Ureter (tissue), 1 donor: ENCODE measurements around the gene NRTN. TPM values are rescaled to one million over a fixed set of nuclear protein-coding genes. Genes with fewer than 3 reads are reported as not detected.

Source experiments
- DNase-seq: peaks from one replicate; pipeline ENCODE4 v3.0.0-alpha.2; 2020; ENCODE audit warnings: low spot score
- total RNA-seq: library from RNA; stranded (reverse); gene quantifications from one replicate; pipeline ENCODE4 v1.2.4, GENCODE V29; 2023
- donor health status: DM: yes; HTN: yes; CAD: no.

NRTN gene
- total RNA-seq, 1 donor from 2014 or later = 1.0 TPM

- DNase-seq = no peak
Observed at GRCh38 chr19:5789886-5790558, 14.8 kb upstream of the NRTN start.

DNA sequence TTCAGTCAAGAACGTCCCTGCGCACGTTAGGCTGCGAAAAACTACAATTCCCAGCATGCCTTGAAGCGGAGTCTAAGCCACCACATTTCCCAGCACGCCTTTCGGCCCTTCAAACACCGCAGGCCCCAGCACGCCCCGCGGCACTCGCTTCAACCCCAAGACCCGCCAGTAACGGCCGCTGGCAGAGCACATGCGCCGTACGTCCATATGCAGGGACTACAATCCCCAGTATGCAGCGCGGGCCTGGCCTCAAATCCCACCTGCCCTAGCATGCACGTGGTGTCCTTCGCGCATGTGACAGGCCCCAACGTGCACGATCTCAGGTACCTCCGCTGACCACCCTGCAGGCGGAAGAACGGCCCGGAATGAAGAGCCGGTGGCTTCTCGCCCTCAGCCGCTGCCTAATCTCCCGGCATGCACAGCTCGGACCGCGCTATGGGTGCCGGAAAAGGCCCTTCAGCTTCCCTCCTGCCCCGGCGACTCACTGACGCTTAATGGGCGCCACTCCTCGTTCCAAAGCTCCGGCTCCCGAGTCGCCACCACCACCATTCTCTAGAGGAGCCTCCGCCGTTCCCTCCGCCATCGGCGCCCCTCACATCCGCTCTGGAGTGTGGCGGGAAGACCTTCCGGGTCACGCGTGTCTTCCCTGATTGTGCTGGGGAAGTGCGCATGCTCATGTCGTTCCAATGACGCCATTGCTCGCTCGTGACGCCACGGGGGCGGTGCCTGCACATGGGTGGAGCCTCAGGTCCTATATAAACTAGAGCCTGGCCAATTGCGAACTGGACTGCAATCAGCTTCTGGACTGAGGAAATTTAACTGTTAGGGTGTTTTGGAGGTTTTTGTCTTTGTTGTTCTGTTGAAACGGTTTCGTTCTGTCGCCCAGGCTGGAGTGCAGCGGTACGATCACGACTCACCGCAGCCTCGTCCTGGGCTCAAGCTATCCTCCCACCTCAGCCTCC, 14.0 kb upstream of the NRTN start, which contains the start of gene DUS3L:
DUS3L (minus strand) TSS at position 605 of the 962 bp plus-strand sequence; CDS start at position 583, 22 bp downstream.
- DNase-seq = peak; percentile 97

DNA sequence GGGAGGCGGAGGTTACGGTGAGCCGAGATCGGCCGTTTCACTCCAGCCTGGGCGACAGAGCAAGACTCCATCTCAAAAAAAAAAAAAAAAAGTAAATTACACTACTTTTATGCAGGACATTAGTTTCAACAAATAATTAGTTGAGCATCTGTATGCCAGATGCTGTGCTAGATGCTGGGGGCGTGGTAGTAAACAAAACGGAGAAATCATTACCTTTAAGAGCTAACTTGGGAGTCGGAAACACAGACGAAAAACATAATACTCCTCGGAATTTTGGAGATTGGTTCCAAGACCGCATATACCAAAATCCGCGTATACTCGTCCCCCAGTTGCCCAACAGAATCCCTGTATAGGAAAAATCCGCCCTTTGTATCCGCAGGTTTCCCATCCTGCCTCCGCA, 12.6 kb upstream of the NRTN start:
- DNase-seq = no peak

DNA sequence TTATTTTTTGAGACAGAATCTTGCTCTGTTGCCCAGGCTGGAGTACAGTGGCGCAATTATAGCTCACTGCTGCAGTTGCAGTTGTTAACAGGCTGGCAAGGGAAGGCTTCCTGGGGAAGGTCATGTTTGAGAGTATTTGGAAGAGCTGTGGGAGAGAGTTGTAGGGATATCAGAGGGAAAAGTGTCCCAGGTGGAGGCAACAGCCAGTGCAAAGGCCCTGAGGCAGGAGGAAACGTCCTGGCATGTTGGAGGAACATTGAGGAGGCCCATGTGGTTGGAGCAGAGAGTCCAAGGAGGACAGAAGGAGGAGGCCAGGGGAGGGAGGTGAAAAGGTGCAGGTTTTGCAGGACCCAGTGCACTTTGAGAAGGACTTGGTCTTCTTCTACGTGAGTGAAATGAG, 11.7 kb upstream of the NRTN start:
- no peak for DNase-seq

GRCh38 chr19:5795382-5795919, 9.4 kb upstream of the NRTN start:
- no peak for DNase-seq

DNA sequence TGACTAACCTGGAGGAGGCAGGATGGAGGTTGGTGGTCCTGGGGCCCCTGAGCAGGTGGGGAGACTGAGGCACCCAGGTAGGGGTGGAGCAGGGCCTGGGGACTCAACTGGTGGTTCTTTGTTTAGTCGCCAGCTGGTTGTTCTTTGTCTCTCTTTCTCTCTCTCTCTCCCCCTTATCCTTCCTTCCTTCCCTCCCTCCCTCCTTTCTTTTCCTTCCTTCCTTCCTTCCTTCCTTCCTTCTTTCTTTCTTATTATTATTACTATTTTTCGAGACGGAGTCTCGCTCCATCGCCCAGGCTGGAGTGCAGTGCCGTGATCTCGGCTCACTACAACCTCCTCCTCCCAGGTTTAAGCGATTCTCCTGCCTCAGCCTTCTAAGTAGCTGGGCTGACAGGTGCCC, 6.6 kb upstream of the NRTN start:
- DNase-seq = no peak

GRCh38 chr19:5799247-5800241, 5.3 kb upstream of the NRTN start:
- no peak for DNase-seq

DNA sequence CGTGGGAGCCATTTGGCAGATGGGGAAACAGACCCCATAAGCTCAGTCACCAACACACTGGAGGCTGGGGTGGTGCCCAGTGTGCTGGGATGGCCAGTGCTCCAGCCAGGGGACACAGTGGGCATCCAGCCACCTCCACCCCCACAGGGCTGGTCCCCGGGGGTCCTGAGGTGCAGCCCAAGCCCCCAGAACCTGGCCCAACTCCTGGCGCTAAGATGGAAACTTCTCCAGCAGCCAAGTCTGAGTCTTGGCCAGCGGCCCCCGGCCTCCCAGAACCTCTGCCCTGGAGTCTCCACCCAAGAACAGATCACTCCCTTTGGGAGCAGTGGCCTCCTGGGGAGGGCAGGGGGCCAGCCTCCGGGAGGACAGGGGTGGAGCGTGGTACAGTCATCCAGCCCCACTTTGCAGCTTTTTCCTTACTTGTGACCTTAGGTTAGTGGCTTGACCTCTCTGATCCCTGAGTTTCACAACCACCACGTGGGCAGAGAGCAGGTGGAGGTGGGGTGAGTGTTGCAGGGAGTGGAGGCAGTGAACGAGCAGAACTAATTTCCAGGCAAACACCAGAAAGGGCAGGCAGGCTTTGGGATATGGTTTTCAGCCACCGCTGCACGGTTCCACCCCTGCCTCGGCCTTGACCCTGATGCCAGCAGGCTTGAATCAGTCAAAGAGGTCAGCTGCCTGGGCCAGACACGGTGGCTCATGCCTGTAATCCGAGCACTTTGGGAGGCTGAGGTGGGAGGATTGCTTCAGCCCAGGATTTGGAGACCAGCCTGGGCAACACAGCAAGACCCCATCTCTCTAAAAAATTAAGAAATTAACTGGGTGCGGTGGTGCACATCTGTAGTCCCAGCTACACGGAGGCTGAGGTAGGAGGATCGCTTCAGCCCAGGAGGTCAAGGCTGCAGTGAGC, 4.3 kb upstream of the NRTN start:
- no peak for DNase-seq

DNA sequence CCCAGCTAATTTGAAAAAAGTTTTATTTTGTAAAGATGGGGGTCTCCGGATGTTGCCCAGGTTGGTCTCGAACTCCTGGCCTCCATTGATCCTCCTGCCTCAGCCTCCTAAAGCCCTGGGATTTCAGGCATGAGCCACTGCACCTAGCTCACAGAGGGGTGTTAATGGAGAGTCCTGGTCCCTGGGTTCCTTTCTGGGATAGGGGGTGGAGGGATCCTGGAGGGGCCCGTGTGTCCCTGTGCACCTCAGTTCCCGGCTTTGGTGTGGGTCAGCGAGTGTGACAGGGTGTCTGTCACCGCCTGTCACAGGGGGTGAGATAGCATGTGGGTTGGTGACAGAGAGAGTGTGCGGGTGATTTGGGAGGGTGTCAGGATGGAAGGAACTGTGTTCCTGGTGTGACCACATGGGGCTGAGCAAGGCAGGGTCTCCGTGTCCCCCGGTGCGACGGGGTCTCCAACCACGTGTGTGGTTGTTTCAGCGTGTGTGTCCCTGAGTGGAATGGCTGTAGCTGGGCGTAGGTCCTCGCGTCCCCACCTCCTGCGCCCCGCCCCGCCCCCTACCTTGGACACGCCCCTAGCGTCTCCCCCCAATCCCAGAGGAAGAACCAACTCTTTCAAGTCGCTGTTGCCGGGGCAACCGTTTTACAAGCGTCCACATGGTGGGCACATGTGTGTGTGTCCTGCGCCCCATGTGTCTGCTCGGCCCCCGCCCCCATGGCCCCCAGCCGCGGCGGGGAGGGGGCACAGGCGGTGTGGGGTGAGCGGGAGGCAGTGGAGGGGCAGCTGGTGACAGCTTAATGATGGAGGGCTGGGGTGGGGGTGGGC, 2.9 kb upstream of the NRTN start:
- DNase-seq = no peak

- DNase-seq = no peak
Observed at GRCh38 chr19:5803441-5803751, 1.5 kb upstream of the NRTN start.

DNA sequence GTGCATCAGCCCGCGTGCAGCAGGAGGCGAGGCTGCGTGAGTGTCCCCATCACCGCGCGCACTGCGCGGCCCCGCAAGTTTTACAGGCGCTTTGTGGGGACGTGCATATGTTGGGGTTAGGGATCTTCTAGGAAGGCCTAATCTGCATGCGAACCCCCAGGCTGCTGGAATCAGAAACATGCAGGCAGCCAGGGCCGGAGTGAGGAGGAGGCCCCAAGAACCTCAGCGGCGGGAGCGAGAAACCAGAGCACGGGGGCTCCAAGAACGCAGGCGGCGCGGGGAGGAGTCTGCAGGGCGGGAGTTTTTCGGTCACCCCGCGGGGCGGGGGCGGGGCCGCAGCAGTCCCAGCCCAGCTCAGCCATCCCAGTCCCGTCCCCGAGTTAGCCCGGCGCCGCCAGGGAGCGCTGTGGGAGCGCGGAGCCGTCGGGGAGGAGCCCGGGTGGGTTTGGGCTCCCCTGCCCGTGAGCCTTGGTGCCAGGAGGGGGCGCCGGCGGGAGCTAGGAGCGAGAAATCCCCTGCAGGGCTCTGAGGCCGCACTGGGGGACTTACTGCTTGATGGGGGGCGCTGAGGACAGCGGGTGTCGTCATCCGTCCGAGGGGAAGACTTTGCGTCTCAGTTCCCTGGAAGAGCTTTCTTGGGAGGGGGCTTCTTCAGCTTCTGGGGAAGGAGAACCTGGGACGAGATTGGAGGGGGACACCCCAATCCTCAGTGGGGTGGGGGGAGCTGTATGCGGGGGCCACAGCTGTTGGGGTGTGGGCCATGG, 933 bp upstream of the NRTN start:
- DNase-seq = peak; percentile 86

GRCh38 chr19:5805462-5806132, 730 bp downstream of the NRTN start:
- DNase-seq = no peak

DNA sequence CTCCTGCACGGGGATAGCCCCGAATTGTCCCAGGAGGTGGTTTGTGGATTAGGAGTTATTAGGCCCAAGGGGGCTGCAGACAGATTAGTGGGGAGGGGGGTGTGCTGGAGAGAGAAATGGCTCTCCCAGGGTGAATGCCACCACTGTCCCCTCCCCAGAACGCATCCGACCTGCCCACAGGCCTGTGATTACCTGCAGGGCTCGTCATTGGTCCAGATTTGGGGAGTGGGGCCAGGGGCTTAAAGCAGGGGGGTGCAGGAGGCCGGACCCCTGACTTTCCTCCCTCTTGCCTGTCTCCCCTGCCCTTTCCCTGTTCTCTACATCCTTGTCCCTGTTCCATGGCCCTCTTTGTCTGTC, 1.2 kb downstream of the NRTN start:
- DNase-seq = no peak

DNA sequence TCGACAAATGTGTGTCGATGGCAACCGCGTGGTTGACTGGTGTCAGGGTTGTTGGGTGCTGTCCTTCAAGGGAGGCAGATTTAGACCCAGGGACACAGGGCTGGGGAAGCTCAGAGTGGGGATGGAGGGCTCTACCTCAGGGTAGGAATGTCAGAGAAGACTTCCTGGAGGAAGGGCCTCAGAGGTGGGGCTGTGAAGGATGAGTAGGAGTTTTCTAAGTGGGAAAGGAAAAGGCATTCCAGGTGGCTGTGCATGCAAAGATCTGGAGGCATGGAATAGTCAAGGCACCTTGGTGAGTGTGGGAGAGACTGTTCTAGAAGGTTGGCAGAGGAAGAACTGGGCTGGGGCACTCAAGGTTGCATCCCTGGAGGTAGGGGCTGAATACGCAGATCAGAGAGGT, 2.0 kb downstream of the NRTN start:
- DNase-seq = no peak

GRCh38 chr19:5808120-5808816, 3.4 kb downstream of the NRTN start:
- DNase-seq = no peak

- no peak for DNase-seq
Observed at GRCh38 chr19:5809053-5809452, 4.2 kb downstream of the NRTN start.

DNA sequence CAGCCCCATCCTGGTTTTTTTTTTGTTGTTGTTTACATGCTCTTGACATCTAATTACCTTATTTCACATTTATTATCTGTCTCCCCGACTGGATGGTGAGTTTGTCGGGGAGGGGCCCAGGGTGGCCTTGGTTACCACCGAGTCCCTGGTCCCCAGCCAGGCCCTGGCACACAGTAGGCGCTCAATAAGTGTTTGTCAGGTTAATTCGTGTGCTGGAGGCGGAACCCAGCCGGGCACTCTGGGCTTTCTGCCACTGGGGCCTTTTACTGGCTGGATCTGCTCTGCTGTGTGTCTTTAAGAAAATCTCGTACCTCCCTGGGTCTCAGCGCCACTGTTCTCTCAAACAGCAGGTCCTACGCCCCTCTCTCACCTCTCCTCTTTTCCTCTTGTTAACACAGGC, 4.6 kb downstream of the NRTN start:
- no peak for DNase-seq

- no peak for DNase-seq
Observed at GRCh38 chr19:5811117-5811516, 6.2 kb downstream of the NRTN start.
